Measurements from ENCODE around the gene CORO1C.

CORO1C gene

DNA sequence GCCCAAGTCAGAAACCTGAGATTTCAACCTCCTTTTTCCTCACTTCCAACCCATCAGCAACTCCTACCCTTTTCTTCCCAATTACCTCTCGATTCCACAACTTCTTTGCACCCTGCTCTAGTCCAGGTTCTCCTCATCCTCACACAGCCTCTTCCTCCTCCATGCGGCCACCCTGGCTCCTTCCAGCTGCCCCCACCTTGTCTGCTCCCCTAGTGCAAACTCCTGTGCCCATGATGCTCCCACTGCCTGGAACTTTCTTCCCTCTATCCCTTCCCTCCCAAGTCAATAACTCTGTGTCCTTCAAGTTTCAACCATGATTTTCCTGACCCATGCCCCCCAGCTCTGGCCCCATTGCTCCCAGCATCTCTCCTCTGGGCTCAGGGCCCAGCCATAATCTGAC, 115.0 kb downstream of the CORO1C start:
- Histone ChIP-seq H3K4me3 (ENCODE audit: insufficient read depth, low read depth, low read length) (no peak overlapping the region), H3K9me3 (ENCODE audit: control insufficient read depth, low read length) (no peaks in the 10 kb centered on the region), H3K36me3 (ENCODE audit: control insufficient read depth, insufficient read depth, low read length) (no peaks in the 10 kb centered on the region), H3K27me3 (ENCODE audit: control insufficient read depth, insufficient read depth, low read length, poor library complexity, severe bottlenecking) (no peaks in the 10 kb centered on the region), H3K27ac (ENCODE audit: insufficient read depth, low read depth, low read length, poor library complexity, severe bottlenecking) (no peak overlapping the region), H3K4me1 (ENCODE audit: control insufficient read depth, insufficient read depth, low read length) (peaks cover 5% of the 10 kb centered on the region)
- 91 to 93% methylated on average over 2 of the region's 2 CpGs for WGBS, 2 experiments

DNA sequence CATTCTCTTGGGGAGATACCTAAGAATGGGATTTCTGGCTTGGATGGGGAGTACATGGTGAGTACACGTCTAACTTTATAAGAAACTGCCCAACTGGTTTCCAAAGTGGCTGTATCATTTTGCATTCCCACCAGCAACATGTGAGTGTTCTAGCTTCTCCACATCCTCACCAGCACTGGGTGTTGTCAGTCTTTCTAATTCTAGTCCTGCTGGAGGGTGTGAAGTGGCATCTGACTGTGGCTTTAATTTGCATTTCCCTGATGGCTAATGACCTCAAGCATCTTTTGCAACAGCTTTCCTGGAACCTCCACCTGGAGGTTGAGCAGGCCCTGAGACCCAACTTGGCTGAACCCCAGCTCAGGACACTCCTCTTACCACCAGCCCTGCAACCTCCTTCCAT, 115.4 kb downstream of the CORO1C start:
- Histone ChIP-seq H3K9me3 (ENCODE audit: control insufficient read depth, low read length) (no peaks in the 10 kb centered on the region), H3K36me3 (ENCODE audit: control insufficient read depth, insufficient read depth, low read length) (no peaks in the 10 kb centered on the region), H3K4me1 (ENCODE audit: control insufficient read depth, insufficient read depth, low read length) (peaks cover 5% of the 10 kb centered on the region), H3K27ac (ENCODE audit: insufficient read depth, low read depth, low read length, poor library complexity, severe bottlenecking) (no peak overlapping the region), H3K4me3 (ENCODE audit: insufficient read depth, low read depth, low read length) (no peak overlapping the region), H3K27me3 (ENCODE audit: control insufficient read depth, insufficient read depth, low read length, poor library complexity, severe bottlenecking) (no peaks in the 10 kb centered on the region)
- 91 to 97% methylated on average over 1 of the region's 1 CpG for WGBS, 2 experiments

DNA sequence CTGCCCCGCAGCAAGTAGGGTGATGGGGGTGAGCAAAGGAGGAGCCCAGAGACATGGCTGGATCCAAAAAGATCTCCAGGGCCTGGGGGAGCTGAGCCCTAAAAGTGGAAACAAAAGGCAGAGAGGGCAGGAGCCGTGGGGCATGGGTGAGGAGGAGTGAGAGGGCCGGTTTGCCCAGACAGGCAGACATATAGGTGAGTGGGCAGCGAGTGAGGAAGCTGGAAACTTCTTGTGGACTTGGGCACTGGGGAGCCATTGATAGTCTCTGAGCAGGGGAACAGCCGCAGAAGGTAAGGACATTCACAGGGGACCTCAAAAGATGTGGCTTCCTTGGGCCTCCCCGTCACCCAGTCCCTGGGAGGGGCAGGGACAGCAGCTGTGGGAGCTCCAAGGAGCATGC, 116.7 kb downstream of the CORO1C start:
- no peaks in the 10 kb centered on the region for H3K9me3 ChIP-seq (ENCODE audit: control insufficient read depth, low read length)
- no peak overlapping the region for H3K27ac ChIP-seq (ENCODE audit: insufficient read depth, low read depth, low read length, poor library complexity, severe bottlenecking)
- WGBS, 2 experiments, result 92 to 94% methylated on average over 6 of the region's 6 CpGs
- H3K4me1 ChIP-seq (ENCODE audit: control insufficient read depth, insufficient read depth, low read length), result peaks cover 8% of the 10 kb centered on the region
- H3K4me3 ChIP-seq (ENCODE audit: insufficient read depth, low read depth, low read length), result no peak overlapping the region
- H3K27me3 ChIP-seq (ENCODE audit: control insufficient read depth, insufficient read depth, low read length, poor library complexity, severe bottlenecking), result no peaks in the 10 kb centered on the region
- H3K36me3 ChIP-seq (ENCODE audit: control insufficient read depth, insufficient read depth, low read length), result no peaks in the 10 kb centered on the region

DNA sequence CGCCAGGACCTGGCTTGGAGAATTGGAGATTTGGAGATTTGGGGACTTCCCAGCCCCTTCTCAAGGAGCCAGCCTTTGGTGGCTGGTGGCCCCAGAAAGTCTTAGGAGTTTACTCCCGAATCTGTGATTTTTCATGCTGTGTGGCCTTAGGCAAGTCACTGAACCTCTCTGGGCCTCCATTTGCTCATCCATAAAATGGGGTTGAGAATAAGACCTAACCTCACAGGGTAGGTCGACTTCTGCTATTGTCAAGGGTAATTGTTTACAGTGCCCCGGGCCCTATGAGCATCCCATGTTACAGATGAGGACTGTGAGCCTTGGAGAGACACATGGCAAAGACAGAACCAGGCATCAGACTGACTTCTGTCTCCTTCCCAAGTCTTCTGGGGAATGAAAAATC, 117.3 kb downstream of the CORO1C start:
- Histone ChIP-seq H3K27ac (ENCODE audit: insufficient read depth, low read depth, low read length, poor library complexity, severe bottlenecking) (no peak overlapping the region), H3K27me3 (ENCODE audit: control insufficient read depth, insufficient read depth, low read length, poor library complexity, severe bottlenecking) (no peaks in the 10 kb centered on the region), H3K36me3 (ENCODE audit: control insufficient read depth, insufficient read depth, low read length) (no peaks in the 10 kb centered on the region), H3K4me3 (ENCODE audit: insufficient read depth, low read depth, low read length) (no peak overlapping the region), H3K9me3 (ENCODE audit: control insufficient read depth, low read length) (no peaks in the 10 kb centered on the region), H3K4me1 (ENCODE audit: control insufficient read depth, insufficient read depth, low read length) (peaks cover 11% of the 10 kb centered on the region)
- WGBS, 2 experiments, result 91 to 94% methylated on average over 4 of the region's 4 CpGs

DNA sequence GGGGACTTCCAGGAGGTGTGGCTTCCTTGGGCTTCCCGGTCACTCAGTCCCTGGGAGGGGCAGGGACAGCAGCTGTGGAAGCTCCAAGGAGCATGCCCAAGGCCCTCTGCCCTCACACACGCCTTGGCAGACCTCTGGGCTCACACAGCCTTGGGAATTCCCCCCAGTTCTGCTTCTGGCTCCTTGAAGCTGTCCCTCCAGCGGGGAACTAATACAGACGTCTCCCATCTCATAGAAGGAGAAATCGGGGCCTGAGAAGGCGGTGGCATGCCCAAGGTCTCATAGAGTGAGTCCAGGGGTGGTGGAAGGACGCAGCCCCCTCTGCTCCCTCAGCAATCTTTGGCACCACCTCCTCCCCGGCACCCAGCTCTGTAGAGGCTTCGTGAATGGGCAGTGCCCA, 117.8 kb downstream of the CORO1C start:
- H3K36me3 ChIP-seq (ENCODE audit: control insufficient read depth, insufficient read depth, low read length), result no peaks in the 10 kb centered on the region
- no peak overlapping the region for H3K27ac ChIP-seq (ENCODE audit: insufficient read depth, low read depth, low read length, poor library complexity, severe bottlenecking)
- H3K9me3 ChIP-seq (ENCODE audit: control insufficient read depth, low read length), result no peaks in the 10 kb centered on the region
- WGBS, 2 experiments, result 75 to 80% methylated on average over 9 of the region's 9 CpGs
- no peaks in the 10 kb centered on the region for H3K27me3 ChIP-seq (ENCODE audit: control insufficient read depth, insufficient read depth, low read length, poor library complexity, severe bottlenecking)
- H3K4me3 ChIP-seq (ENCODE audit: insufficient read depth, low read depth, low read length), result no peak overlapping the region
- peaks cover 11% of the 10 kb centered on the region for H3K4me1 ChIP-seq (ENCODE audit: control insufficient read depth, insufficient read depth, low read length)

DNA sequence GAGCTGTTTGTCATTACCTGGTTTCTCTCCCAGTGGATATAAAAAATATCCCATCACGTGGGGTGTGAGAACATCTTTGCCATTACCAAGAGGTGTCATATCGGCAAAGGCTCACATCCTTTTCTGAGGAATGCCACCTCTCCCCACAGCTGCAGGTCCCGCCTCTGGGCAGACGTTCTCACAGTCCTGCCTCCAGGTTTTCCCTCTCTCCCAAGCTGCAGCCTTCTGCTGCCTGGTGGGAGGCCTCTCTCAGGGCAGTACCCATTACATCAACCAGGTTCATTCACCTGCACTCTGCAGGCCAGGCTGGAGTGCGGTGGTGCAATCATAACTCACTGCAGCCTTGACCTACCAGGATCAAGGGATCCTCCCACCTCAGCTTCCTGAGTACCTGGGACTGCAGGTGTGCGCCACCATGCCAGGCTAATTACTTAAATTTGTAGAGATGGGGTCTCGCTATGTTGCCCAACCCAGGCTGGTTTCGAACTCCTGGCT, 118.5 kb downstream of the CORO1C start:
- peaks cover 11% of the 10 kb centered on the region for H3K4me1 ChIP-seq (ENCODE audit: control insufficient read depth, insufficient read depth, low read length)
- WGBS, 2 experiments, result 68 to 69% methylated on average over 8 of the region's 8 CpGs
- H3K36me3 ChIP-seq (ENCODE audit: control insufficient read depth, insufficient read depth, low read length), result no peaks in the 10 kb centered on the region
- no peaks in the 10 kb centered on the region for H3K27me3 ChIP-seq (ENCODE audit: control insufficient read depth, insufficient read depth, low read length, poor library complexity, severe bottlenecking)
- H3K4me3 ChIP-seq (ENCODE audit: insufficient read depth, low read depth, low read length), result no peak overlapping the region
- no peaks in the 10 kb centered on the region for H3K9me3 ChIP-seq (ENCODE audit: control insufficient read depth, low read length)
- H3K27ac ChIP-seq (ENCODE audit: insufficient read depth, low read depth, low read length, poor library complexity, severe bottlenecking), result no peak overlapping the region

DNA sequence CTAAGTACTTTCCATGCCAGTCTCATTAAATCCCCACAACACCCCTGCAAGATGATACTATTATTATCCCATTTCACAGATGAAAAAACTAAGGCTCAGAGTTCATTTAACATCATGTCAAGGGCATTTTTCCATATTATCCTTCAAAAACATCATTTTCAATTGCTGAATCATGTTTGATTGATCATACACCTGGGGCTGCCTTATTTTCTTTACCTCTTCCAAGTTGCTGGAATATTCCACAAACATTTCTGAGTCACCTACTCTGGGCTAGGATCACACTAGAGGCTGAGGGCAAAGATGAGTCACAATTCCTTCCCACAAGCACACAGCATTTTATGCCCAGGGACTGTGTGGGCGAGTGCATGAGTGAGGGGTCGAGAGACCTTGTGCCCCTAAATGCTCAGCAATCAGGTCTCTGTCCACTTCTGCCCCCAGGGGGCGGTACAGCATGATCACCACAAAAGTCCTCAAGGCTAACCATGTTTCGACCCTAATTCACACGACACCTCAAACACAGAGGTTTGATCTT, 119.4 kb downstream of the CORO1C start:
- no peaks in the 10 kb centered on the region for H3K27me3 ChIP-seq (ENCODE audit: control insufficient read depth, insufficient read depth, low read length, poor library complexity, severe bottlenecking)
- H3K4me3 ChIP-seq (ENCODE audit: insufficient read depth, low read depth, low read length), result no peak overlapping the region
- no peak overlapping the region for H3K27ac ChIP-seq (ENCODE audit: insufficient read depth, low read depth, low read length, poor library complexity, severe bottlenecking)
- H3K9me3 ChIP-seq (ENCODE audit: control insufficient read depth, low read length), result no peaks in the 10 kb centered on the region
- H3K4me1 ChIP-seq (ENCODE audit: control insufficient read depth, insufficient read depth, low read length), result peaks cover 11% of the 10 kb centered on the region
- no peaks in the 10 kb centered on the region for H3K36me3 ChIP-seq (ENCODE audit: control insufficient read depth, insufficient read depth, low read length)
- WGBS, 2 experiments, result 62 to 64% methylated on average over 5 of the region's 5 CpGs

DNA sequence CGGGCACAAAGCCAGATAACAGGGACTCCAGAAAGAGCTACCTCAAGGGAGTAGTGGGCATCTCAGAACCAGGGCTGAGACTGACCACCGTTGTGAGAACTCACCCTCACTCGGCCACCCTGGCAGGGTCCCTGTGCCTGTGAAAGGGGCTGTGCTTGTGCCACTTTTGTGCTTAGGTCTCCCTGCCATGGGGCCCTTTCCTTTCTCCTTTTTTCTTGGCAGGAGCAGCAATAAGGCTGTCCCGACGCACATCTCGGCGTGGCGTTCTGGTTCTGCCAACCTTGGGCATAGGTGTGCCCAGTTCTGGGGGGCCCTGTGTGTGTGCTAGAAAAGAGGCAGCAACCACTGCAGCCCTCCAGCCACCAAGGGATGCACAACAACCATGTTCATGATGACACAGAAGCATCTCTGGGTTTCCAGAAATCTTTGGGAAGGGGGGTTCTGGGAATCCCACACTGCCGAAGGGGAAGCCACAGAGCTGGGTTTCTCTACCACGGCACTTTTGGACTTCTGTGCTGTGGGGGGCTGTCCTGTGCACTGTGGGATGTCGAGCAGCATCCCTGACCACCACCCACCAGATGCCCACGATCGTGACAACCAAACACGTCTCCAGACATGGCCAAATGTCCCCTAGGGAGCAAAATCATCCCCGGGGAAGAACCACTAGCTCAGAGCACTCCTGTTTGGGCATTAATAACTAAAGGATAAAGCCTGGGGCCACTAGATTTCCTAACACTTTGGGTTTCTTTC, 120.3 kb downstream of the CORO1C start:
- Histone ChIP-seq H3K27ac (ENCODE audit: insufficient read depth, low read depth, low read length, poor library complexity, severe bottlenecking) (no peak overlapping the region), H3K9me3 (ENCODE audit: control insufficient read depth, low read length) (no peaks in the 10 kb centered on the region), H3K4me3 (ENCODE audit: insufficient read depth, low read depth, low read length) (no peak overlapping the region), H3K36me3 (ENCODE audit: control insufficient read depth, insufficient read depth, low read length) (no peaks in the 10 kb centered on the region), H3K4me1 (ENCODE audit: control insufficient read depth, insufficient read depth, low read length) (peaks cover 11% of the 10 kb centered on the region), H3K27me3 (ENCODE audit: control insufficient read depth, insufficient read depth, low read length, poor library complexity, severe bottlenecking) (no peaks in the 10 kb centered on the region)
- WGBS, 2 experiments, result 89 to 93% methylated on average over 15 of the region's 15 CpGs

DNA sequence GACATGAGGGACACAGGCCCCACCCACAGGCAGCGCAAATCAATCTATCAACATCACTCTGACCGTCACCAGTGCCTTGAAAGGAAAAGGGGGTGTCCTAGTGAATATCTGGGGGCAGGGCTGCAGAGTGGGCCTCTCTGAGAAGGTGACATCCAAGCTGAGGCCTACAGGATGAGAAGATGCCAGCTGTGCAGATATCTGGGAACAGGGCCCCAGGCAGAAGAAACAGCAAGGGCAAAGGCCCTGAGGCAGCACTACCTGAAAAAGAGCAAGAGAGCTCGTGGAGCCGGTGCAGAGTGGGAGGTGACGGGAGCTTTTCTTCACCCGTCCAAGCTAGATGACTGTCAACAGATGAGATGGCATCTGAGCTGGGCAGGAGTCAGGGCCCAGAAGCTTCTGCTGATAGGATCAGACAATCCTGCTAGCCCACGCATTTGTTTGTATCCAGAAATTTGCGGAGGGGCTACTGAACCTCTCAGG, 120.9 kb downstream of the CORO1C start:
- WGBS, 2 experiments, result 93% methylated on average over 8 of the region's 8 CpGs
- H3K4me3 ChIP-seq (ENCODE audit: insufficient read depth, low read depth, low read length), result no peak overlapping the region
- H3K27ac ChIP-seq (ENCODE audit: insufficient read depth, low read depth, low read length, poor library complexity, severe bottlenecking), result no peak overlapping the region
- H3K27me3 ChIP-seq (ENCODE audit: control insufficient read depth, insufficient read depth, low read length, poor library complexity, severe bottlenecking), result no peaks in the 10 kb centered on the region
- no peaks in the 10 kb centered on the region for H3K36me3 ChIP-seq (ENCODE audit: control insufficient read depth, insufficient read depth, low read length)
- no peaks in the 10 kb centered on the region for H3K9me3 ChIP-seq (ENCODE audit: control insufficient read depth, low read length)
- peaks cover 11% of the 10 kb centered on the region for H3K4me1 ChIP-seq (ENCODE audit: control insufficient read depth, insufficient read depth, low read length)

DNA sequence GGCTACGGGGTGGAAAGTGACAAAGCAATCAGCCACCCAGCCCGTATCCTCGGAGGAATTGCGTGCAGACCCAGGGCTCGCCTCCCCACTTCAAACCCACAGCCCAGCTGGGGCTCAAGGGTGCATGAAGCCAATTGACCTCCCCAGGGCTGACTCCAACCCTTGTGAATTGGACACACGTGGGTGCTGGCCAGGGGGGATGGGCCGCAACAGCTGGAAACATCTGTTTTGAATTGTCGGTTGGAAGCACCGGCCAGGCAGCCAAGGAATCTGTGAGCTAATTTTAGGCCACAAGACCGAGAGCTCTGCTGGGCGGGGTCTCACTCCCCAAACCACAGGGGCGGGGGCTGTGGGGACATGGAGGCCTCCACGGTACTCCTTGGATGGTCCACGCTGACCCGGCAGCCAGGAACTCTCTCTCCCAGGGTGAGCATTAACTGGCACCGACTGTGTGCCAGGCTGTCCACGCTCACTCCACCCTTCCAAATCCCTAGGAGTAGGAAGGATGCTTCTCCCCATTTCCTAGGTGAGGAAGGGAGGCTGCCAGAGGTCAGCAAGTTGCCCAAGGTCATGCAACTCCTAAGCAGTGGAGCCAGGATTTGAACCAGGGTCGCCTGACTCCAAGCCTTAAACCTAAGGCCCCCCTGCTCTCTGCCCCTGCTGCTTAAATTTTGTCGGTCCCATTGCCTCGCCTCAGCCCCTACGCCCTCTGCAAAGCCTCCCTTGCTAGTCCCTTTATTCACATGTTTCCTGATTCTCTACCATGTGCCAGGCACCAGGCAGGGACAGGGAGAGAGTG, 121.6 kb downstream of the CORO1C start:
- Histone ChIP-seq H3K36me3 (ENCODE audit: control insufficient read depth, insufficient read depth, low read length) (no peaks in the 10 kb centered on the region), H3K27ac (ENCODE audit: insufficient read depth, low read depth, low read length, poor library complexity, severe bottlenecking) (no peak overlapping the region), H3K9me3 (ENCODE audit: control insufficient read depth, low read length) (no peaks in the 10 kb centered on the region), H3K4me1 (ENCODE audit: control insufficient read depth, insufficient read depth, low read length) (peaks cover 11% of the 10 kb centered on the region), H3K27me3 (ENCODE audit: control insufficient read depth, insufficient read depth, low read length, poor library complexity, severe bottlenecking) (no peaks in the 10 kb centered on the region), H3K4me3 (ENCODE audit: insufficient read depth, low read depth, low read length) (no peak overlapping the region)
- 77 to 81% methylated on average over 21 of the region's 21 CpGs for WGBS, 2 experiments

Measured in ectodermal cell (in vitro differentiated cells).